Neural progenitor cell (in vitro differentiated cells): ENCODE measurements around the gene CEP350. TPM values are rescaled to one million over a fixed set of nuclear protein-coding genes. Genes with fewer than 3 reads are reported as not detected.
A peak's percentile ranks its signal among the peaks of the same experiment; 100 is the strongest.
"Not testable (repeated sequence)": the region's sequence is repeated elsewhere in the genome, so short reads cannot be mapped to it uniquely, and the experiment has no call there.

Experiments used
- DNase-seq: peaks from one replicate; pipeline ENCODE4 v3.0.0-alpha.2; 2016; ENCODE audit warnings: low spot score
- H2AFZ ChIP-seq: fragments of 200-600 bp; sonication (generic); replicated peaks from 2 replicates; pipeline ENCODE4 v1.6.1; 2016; ENCODE audit warnings: antibody characterized with exemption
- H3F3A ChIP-seq: fragments of 200-600 bp; sonication (generic); 2 replicates; pipeline ENCODE4 v1.6.1; 2016; ENCODE audit warnings: antibody characterized with exemption, low read depth
- H3K27ac ChIP-seq: fragments of 200-600 bp; sonication (generic); 2 replicates; pipeline ENCODE4 v1.5.1; 2016; ENCODE audit warnings: mild to moderate bottlenecking
- H3K27me3 ChIP-seq: fragments of 200-600 bp; sonication (generic); 2 replicates; pipeline ENCODE4 v1.6.1; 2016; ENCODE audit warnings: mild to moderate bottlenecking, moderate library complexity
- H3K36me3 ChIP-seq: fragments of 200-600 bp; sonication (generic); 2 replicates; pipeline ENCODE4 v1.5.1; 2016
- H3K4me1 ChIP-seq: fragments of 200-600 bp; sonication (generic); 2 replicates; pipeline ENCODE4 v1.6.1; 2016; ENCODE audit warnings: mixed run types
- H3K4me2 ChIP-seq: fragments of 200-600 bp; sonication (generic); 2 replicates; pipeline ENCODE4 v1.6.1; 2016
- H3K4me3 ChIP-seq: fragments of 200-600 bp; sonication (generic); 2 replicates; pipeline ENCODE4 v1.5.1; 2016
- H3K79me2 ChIP-seq: fragments of 200-600 bp; sonication (generic); 2 replicates; pipeline ENCODE4 v1.6.1; 2016; ENCODE audit warnings: low read depth
- H3K9ac ChIP-seq: fragments of 200-600 bp; sonication (generic); 2 replicates; pipeline ENCODE4 v1.6.1; 2016
- H3K9me3 ChIP-seq: fragments of 200-600 bp; sonication (generic); 2 replicates; pipeline ENCODE4 v1.5.1; 2016; ENCODE audit warnings: low read depth
- H4K20me1 ChIP-seq: fragments of 200-600 bp; sonication (generic); 2 replicates; pipeline ENCODE4 v1.6.1; 2016; ENCODE audit warnings: low read depth
- H3K27ac Mint-ChIP-seq: 3 replicates; pipeline ENCODE4 v1.8.0; 2021; ENCODE audit warnings: mixed read lengths
- H3K27me3 Mint-ChIP-seq: 2 replicates; pipeline ENCODE4 v1.8.0; 2022; ENCODE audit warnings: low read depth, mild to moderate bottlenecking, inconsistent platforms, moderate library complexity, mixed read lengths; ENCODE audit not compliant: insufficient read depth
- H3K36me3 Mint-ChIP-seq: 3 replicates; pipeline ENCODE4 v1.8.0; 2021; ENCODE audit warnings: mixed read lengths
- H3K4me1 Mint-ChIP-seq: 3 replicates; pipeline ENCODE4 v1.8.0; 2021; ENCODE audit warnings: mixed read lengths
- H3K4me3 Mint-ChIP-seq: 3 replicates; pipeline ENCODE4 v1.8.0; 2021; ENCODE audit warnings: mild to moderate bottlenecking, moderate library complexity, mixed read lengths
- H3K9me3 Mint-ChIP-seq: 3 replicates; pipeline ENCODE4 v1.8.0; 2020; ENCODE audit warnings: mixed read lengths
- EZH2 ChIP-seq: fragments of 200-600 bp; sonication (generic); IDR thresholded peaks from 2 replicates; pipeline ENCODE4 v1.6.1; 2017; ENCODE audit warnings: antibody characterized with exemption, mild to moderate bottlenecking, moderate library complexity
- EZH2phosphoT487 ChIP-seq: fragments of 200-600 bp; sonication (generic); IDR thresholded peaks from 2 replicates; pipeline ENCODE4 v1.6.1; 2017; ENCODE audit warnings: antibody characterized with exemption
- total RNA-seq: library from RNA; depleted of rRNA; stranded (reverse); fragments of >200 nt; gene quantifications from 2 replicates; pipeline ENCODE4 v1.2.3, GENCODE V29; 2015; ENCODE audit warnings: low replicate concordance
- TF ChIP-seq, protein P1 (sequence below): fragments of 200-600 bp; sonication (generic); IDR thresholded peaks from 2 replicates; pipeline ENCODE4 v1.5.1; 2017; ENCODE audit warnings: antibody characterized with exemption, mild to moderate bottlenecking

CEP350 gene
- total RNA-seq, 1 donor from 2014 or later = 61.2 TPM

- Mint-ChIP-seq H3K4me1 (no peaks in the 10 kb centered on the region), H3K4me3 (no peak overlapping the region), H3K9me3 (peaks cover 2% of the 10 kb centered on the region), H3K36me3 (no peaks in the 10 kb centered on the region), H3K27me3 (peaks cover 2% of the 10 kb centered on the region), H3K27ac (no peak overlapping the region)
- Histone ChIP-seq H2AFZ (no peak overlapping the region), H3K9ac (no peak overlapping the region), H3K4me2 (no peak overlapping the region), H3K4me1 (no peaks in the 10 kb centered on the region), H3K4me3 (no peak overlapping the region), H3K27ac (no peak overlapping the region), H3K79me2 (no peaks in the 10 kb centered on the region), H3K9me3 (no peaks in the 10 kb centered on the region), H3F3A (no peaks in the 10 kb centered on the region), H4K20me1 (no peaks in the 10 kb centered on the region), H3K27me3 (no peaks in the 10 kb centered on the region), H3K36me3 (no peaks in the 10 kb centered on the region)
- no peak for DNase-seq
- TF ChIP-seq, protein P1, sequence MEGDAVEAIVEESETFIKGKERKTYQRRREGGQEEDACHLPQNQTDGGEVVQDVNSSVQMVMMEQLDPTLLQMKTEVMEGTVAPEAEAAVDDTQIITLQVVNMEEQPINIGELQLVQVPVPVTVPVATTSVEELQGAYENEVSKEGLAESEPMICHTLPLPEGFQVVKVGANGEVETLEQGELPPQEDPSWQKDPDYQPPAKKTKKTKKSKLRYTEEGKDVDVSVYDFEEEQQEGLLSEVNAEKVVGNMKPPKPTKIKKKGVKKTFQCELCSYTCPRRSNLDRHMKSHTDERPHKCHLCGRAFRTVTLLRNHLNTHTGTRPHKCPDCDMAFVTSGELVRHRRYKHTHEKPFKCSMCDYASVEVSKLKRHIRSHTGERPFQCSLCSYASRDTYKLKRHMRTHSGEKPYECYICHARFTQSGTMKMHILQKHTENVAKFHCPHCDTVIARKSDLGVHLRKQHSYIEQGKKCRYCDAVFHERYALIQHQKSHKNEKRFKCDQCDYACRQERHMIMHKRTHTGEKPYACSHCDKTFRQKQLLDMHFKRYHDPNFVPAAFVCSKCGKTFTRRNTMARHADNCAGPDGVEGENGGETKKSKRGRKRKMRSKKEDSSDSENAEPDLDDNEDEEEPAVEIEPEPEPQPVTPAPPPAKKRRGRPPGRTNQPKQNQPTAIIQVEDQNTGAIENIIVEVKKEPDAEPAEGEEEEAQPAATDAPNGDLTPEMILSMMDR = no peak
- no peak for TF ChIP-seq EZH2phosphoT487
- TF ChIP-seq EZH2 = no peak
These were observed 176.0 kb downstream of the CEP350 start for GRCh38 chr1:180130651-180131050.

DNA sequence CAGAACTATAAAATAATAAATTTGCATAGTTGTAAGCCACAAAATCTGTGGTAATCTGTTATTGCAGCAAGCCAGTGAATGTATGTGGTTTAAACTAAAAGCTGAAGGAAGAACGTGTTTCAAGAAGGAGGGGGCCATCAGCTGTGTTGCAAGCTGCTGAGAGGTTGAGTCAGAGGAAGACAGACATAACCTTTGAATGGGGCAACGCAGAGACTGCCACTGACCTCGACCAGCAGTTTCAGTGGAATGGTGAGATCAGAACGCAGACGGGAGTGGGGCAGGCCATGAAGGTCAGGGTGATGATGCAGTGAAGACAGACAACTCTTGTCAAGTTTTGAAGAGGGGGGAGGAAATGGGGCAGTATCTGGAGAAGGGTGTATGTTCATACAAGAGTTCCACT lies 176.9 kb downstream of the CEP350 start:
- Histone ChIP-seq H3K4me2 (no peak overlapping the region), H3K9me3 (no peaks in the 10 kb centered on the region), H3K27me3 (no peaks in the 10 kb centered on the region), H2AFZ (no peak overlapping the region), H3K79me2 (no peaks in the 10 kb centered on the region), H4K20me1 (no peaks in the 10 kb centered on the region), H3K4me1 (no peaks in the 10 kb centered on the region), H3F3A (no peaks in the 10 kb centered on the region), H3K9ac (no peak overlapping the region), H3K27ac (no peak overlapping the region), H3K36me3 (no peaks in the 10 kb centered on the region), H3K4me3 (no peak overlapping the region)
- H3K4me1 Mint-ChIP-seq = no peaks in the 10 kb centered on the region
- no peak overlapping the region for H3K27ac Mint-ChIP-seq
- no peak for DNase-seq
- H3K9me3 Mint-ChIP-seq = peaks cover 4% of the 10 kb centered on the region
- no peak overlapping the region for H3K4me3 Mint-ChIP-seq
- H3K36me3 Mint-ChIP-seq = no peaks in the 10 kb centered on the region
- peaks cover 2% of the 10 kb centered on the region for H3K27me3 Mint-ChIP-seq
- TF ChIP-seq EZH2 = no peak
- TF ChIP-seq EZH2phosphoT487 = no peak
- TF ChIP-seq, protein P1 = no peak

GRCh38 chr1:180133193-180133592 lies 178.6 kb downstream of the CEP350 start:
- no peak overlapping the region for H3K4me2 ChIP-seq

GRCh38 chr1:180133688-180134087 lies 179.1 kb downstream of the CEP350 start:
- H3K9me3 ChIP-seq, H3K4me1 ChIP-seq, DNase-seq, H3K36me3 ChIP-seq, H3K27me3 Mint-ChIP-seq, H3K4me2 ChIP-seq, H3K4me3 ChIP-seq, H3F3A ChIP-seq, H2AFZ ChIP-seq, H3K27me3 ChIP-seq, H4K20me1 ChIP-seq, H3K9ac ChIP-seq, H3K4me1 Mint-ChIP-seq, H3K79me2 ChIP-seq, H3K4me3 Mint-ChIP-seq, H3K9me3 Mint-ChIP-seq, H3K27ac ChIP-seq, H3K36me3 Mint-ChIP-seq, H3K27ac Mint-ChIP-seq: not testable (repeated sequence)

More at GRCh38 chr1:180133193-180133592, 178.6 kb downstream of the CEP350 start:
- Mint-ChIP-seq H3K27me3 (peaks cover 2% of the 10 kb centered on the region), H3K36me3 (no peaks in the 10 kb centered on the region), H3K4me3 (no peak overlapping the region), H3K9me3 (peaks cover 6% of the 10 kb centered on the region), H3K4me1 (no peaks in the 10 kb centered on the region), H3K27ac (peak overlapping the region; percentile 43)
- TF ChIP-seq EZH2phosphoT487 (no peak), EZH2 (no peak)
- TF ChIP-seq, protein P1 = no peak
- Histone ChIP-seq H3K4me3 (no peak overlapping the region), H4K20me1 (no peaks in the 10 kb centered on the region), H3K27ac (no peak overlapping the region), H2AFZ (no peak overlapping the region), H3K36me3 (no peaks in the 10 kb centered on the region), H3K9ac (no peak overlapping the region), H3K4me1 (no peaks in the 10 kb centered on the region), H3K9me3 (no peaks in the 10 kb centered on the region), H3F3A (no peaks in the 10 kb centered on the region), H3K79me2 (no peaks in the 10 kb centered on the region), H3K27me3 (peaks cover 7% of the 10 kb centered on the region)
- no peak for DNase-seq
